Activated gamma-delta T cell treated with anti-CD3 and anti-CD28 coated beads, Interleukin-2, amount 50 U/mL, for 16 hours (primary cell): ENCODE results near the gene RAC3.

Experiments used
- DNase-seq: peaks from one replicate; pipeline ENCODE4 v3.0.0-alpha.2; 2020; ENCODE audit warnings: low read depth

The RAC3 gene

GRCh38 chr17:82031303-82031884 is at the start of gene RAC3:
Gene RAC3 (plus strand): TSS chr17:82031678. CDS start chr17:82031762, 84 bp downstream.
- DNase-seq = no peak

- DNase-seq = no peak
Observed at GRCh38 chr17:81983011-81983638, 48.4 kb upstream of the RAC3 start.

GRCh38 chr17:81983639-81984373 is 47.7 kb upstream of the RAC3 start:
- DNase-seq = no peak

- no peak for DNase-seq
Observed at GRCh38 chr17:81984773-81985410, 46.6 kb upstream of the RAC3 start.

DNA sequence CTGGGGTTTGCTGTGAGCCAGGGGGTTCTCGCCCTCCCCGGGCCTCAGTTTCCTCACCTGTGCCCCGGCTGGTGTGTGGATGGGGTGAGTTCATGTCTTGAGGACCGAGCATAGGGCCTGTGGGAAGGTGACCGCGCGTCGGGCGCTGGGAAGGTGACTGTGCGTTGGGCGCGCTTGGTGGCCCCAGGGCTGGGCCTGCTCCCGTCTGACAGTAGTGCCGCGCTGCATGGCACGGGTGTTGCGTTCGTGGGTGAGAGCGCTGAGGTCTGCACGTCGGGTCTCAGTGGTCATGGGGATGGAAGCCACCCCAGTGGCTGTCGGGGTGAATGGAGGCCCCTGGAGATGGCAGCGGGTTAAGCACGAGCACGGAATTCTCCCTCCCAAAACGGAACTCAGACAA is 44.9 kb upstream of the RAC3 start:
- DNase-seq = no peak

DNA sequence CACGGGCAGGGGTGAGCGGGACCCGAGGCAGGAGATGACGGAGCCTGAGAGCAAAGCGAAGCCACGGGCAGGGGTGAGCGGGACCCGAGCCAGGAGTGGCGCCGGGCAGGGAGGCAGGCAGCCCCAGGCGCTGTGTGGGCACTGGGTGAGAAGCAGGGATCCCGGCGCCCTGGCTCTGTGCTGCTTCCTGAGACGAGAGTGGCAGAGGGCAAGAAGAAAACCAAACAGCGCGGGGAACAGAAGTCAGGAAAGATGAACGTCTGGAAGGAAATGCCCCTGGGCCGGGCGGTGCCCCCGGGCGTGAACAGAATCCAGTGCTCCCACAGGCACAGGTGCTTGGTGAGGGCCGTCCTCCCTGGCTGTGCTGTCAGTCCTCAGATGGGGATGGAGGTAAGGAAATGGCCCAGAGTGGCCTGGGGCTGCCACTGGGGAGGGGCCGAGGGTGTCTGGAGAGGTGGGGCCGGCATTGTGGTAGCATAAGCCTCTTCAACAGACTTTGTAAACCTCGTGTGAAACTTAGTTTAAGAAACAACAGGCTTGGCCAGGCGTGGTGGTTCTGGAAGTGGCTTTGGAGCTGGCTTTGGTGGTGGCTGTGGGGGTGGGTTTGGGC is 44.2 kb upstream of the RAC3 start:
- DNase-seq = no peak

DNA sequence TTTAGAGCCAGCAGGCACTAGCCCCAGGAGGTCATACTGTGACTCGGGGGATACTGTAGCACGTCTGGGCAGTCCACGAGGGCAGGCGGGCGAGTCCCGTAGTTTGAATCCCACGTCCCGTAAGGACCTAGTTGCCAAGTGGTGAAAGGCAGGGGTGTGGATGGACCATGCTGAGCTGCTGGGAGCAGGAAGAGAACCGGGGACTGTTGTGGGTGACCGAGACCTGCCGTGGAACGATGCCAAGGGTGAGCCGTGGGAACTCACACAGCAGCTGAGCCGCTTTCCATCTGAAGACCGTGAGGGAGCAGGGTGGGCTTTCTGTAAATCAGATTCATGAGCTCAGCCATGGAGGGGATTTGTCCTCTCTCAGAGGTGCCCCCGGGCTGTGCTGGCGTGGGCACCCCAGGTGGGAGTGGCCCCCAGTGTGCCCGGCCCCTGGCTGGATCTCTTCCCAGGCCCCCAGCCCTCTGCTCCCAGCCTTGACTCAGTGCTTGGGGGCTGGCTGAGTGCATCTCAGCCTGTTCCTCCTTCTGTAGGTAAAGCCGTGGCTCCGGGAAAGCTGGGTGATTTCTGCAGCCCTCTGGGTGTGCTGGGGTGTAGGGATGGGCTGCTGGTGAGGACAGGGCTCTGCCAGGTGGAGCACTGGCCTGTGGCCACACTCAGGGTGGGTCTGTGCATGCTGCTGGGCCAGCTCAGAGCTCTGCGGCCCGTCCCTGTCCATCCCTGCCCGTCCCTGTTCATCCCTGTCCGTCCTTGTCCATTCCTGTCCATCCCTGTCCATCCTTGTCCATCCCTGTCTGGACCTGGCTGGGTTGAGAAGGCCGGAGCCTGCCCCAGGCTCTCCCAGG is 40.4 kb upstream of the RAC3 start:
- DNase-seq = no peak

- DNase-seq = no peak
Observed at GRCh38 chr17:81991684-81992305, 39.7 kb upstream of the RAC3 start.

GRCh38 chr17:81992306-81993102 is 39.0 kb upstream of the RAC3 start:
- DNase-seq = no peak

GRCh38 chr17:81993729-81994592 is 37.5 kb upstream of the RAC3 start:
- DNase-seq = no peak

GRCh38 chr17:81994593-81995462 is 36.6 kb upstream of the RAC3 start:
- no peak for DNase-seq

GRCh38 chr17:81995463-81996231 is 35.8 kb upstream of the RAC3 start:
- no peak for DNase-seq

DNA sequence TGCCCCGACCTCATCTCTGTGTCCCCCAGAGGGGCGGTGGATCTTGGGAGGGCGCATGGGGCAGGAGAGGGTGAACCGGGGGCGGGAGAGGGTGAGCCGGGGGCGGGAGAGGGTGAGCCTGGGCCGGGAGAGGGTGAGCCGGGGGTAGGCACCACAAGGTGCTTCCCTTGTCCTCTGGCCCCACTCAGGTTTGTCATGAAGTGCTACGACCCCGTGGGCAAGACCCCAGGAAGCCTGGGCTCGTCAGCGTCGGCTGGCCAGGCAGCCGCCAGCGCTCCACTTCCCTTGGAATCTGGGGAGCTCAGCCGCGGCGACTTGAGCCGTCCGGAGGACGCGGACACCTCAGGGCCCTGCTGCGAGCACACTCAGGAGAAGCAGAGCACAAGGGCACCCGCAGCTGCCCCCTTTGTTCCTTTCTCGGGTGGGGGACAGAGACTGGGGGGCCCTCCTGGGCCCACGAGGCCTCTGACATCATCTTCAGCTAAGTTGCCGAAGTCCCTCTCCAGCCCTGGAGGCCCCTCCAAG is 35.2 kb upstream of the RAC3 start:
- DNase-seq = no peak

- no peak for DNase-seq
Observed at GRCh38 chr17:81996757-81997441, 34.6 kb upstream of the RAC3 start.

DNA sequence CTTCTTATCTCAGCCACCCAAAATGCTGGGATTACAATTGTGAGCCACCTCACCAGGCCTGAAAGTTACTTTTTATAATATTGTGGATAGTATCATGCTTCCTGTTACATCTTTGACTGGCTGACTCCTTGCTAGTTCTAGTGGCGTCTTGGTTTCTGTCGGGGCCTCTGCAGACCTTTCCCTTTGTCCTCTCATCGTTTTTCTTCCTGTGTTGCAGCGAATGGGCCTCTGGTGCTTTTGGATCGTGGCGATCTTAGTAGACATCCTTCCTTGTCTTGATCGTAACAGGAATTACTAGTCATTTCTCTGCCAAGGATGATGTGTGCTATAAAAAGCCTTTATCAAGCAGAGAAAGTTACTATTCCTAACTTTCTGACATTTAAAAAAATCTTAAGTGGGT is 33.3 kb upstream of the RAC3 start:
- DNase-seq = no peak

DNA sequence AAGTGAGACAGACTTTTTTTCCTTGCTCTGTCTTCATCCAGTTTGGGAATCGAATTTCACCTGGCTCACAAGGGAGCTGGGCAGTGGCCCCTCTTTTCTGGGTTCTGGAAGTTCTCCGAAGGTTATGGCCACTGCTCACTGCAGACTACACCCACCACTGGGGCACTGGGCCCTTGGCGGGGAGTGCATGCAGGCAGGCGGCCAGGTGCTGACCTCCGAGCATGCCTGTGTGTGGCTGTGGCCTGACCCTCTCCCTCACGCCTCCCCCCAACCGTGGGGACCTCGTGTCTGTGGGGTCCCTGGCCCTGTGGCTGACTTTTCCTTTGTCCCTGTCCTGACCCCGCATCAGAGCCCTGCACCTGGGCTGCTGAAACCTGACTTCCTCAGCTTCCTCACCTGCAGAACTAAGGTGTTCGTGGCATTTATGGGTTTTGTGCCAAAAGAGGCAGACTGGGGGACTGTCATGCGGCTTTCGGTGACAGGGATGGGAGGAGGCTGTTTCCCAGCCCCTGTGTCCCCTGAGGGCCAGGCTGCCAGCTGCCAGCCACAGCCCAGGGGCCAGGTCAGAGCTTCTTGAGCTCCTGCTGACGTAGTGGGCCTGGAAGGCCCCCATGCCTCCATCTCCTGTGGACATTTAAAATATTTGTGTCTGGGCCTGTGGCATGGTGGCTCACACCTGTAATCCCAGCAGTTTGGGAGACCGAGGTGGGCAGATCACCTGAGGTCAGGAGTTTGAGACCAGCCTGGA is 32.6 kb upstream of the RAC3 start:
- DNase-seq = no peak
